ENCODE measurements around the gene PPP4C.
"Not testable (repeated sequence)": the region's sequence is repeated elsewhere in the genome, so short reads cannot be mapped to it uniquely, and the experiment has no call there.

PPP4C gene

DNA sequence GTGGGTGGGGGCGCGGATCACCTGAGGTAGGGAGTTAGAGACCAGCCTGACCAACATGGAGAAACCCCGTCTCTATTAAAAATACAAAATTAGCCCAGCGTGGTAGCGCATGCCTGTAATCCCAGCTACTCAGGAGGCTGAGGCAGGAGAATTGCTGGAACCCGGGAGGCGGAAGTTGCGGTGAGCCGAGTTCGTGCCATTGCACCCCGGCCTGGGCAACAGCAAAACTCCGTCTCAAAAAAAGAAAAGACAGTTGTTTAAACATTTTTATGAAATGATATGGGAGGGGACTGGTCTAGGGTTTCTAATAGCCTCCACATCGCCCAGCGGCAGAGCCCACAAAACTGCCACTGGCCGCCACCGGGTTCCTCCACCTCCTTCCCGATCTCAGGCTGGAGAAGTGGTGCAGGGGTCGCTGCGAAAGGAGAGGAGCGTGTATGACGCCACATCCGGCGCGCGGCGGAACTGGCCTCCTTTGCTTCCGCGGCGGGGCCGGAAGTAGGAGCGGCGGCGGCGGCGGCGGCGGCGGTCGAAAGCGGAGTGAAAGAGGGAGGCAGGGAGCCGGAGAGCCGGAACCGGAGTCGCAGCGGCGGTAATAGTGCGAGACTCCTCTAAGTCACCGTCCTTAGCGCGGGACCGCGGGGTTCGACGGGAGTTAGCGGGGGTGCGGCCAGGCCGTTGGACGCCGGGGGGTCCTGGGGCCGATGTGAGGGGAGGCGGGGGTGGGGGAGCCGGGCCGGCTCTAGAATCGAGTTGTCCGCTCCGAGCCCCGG is at the start of gene PPP4C:
Gene PPP4C (plus strand): TSS at position 492 of the 773 bp plus-strand sequence. CDS start 384 bp downstream, outside the sequence.
- no peak for FAIRE-seq
- peak; percentile 92 for DNase-seq (ENCODE audit: insufficient read length, low spot score)
- peak; percentile 62 for TF ChIP-seq POLR2A (IDR thresholded peaks at IDR 0.05; ENCODE audit: low read depth, low read length)

DNA sequence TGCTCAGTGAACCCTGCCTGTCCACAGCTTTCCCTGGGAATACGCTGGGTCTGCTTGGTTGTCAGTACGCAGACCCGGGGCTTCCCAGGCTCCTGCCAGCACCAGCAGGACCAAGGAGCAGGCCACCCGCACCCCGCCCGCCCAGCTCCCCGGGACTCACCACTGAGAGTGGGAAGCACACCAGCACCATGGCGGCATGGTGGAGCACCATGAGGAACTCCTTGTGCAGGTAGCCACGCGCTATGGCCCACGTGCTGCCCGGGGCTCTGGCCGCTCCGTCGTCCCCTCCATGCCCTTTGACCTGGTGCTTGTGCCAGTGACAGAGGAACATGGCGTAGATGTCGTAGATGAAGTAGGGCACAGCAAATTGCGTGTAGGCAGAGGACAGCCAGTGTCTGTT is 49.3 kb upstream of the PPP4C start:
- DNase-seq (ENCODE audit: insufficient read length, low spot score) (no peak), FAIRE-seq (no peak)
- TF ChIP-seq POLR2A (IDR thresholded peaks at IDR 0.05; ENCODE audit: low read depth, low read length) = no peak

DNA sequence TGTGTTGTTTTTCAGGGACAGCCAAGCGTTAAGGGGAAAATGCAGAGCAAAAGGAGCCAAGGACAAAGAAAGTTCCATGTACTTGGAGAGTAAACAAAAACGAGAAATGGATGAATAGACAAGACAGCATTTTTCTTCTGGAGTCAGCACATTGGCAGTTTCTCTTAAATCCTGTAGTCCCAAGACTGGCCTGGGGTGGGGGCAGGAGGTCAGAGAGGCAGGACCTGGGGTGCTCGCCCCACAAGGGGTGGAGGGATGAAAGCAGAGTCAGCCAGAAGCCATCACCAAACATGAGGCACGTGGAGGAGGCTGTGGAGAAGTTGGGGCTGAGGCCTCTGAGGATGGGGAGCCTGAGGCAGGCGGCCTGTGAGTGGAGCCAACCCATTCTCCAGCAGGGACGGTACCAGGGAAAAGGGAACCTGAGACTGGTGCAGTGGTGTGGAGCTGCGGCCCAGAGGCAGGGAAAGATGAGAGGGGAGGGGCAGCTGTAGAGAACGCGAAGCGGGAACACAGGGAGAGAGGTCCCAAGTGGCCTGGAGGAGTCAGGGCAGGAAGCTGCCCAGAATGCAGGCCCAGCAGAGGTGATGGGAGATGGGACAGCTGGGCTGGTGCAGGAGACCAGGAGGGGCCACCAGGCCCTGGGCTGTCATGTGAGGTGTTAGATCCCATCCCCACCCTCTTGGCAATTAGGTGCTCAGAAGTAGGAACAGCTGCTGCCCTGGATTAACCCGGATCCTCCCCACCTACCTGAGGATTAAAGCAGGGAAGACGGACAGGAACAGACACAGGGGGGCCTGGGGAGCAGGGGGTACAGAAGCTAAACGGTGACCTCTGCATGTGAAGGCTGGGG is 48.0 kb upstream of the PPP4C start:
- no peak for TF ChIP-seq POLR2A (IDR thresholded peaks at IDR 0.05; ENCODE audit: low read depth, low read length)
- DNase-seq (ENCODE audit: insufficient read length, low spot score) = no peak
- no peak for FAIRE-seq

DNA sequence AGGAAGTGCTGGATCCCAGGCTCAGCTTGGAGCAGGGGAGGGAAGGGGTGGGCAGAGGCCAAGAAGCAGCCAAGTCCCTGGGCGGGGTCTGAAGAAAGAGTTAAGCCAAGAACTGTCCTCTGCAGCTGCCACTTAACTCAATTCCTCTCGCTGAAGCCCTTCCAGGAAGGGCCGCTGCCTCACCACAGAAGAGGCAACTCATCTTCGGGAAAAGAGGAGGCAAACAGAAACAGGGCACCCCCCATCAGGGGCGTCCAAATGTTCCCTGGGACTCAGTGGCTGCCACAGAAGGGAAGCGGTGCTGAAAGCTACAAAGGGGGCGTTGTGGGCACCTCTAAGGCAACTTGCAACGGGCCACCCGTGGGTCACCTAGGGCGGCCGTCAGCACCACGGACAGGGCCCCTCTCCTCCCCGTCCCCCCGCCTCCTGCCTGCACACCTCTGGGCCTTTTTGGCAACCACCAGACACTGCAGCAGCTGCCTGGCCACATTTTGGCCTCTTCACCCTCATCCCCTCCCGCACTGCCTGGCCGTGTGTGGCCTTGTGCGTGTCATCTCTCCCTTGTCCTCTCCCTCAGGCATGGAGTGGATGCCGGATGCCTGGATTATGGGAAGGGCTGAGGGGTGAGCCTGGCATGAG is 47.2 kb upstream of the PPP4C start:
- no peak for DNase-seq (ENCODE audit: insufficient read length, low spot score)

DNA sequence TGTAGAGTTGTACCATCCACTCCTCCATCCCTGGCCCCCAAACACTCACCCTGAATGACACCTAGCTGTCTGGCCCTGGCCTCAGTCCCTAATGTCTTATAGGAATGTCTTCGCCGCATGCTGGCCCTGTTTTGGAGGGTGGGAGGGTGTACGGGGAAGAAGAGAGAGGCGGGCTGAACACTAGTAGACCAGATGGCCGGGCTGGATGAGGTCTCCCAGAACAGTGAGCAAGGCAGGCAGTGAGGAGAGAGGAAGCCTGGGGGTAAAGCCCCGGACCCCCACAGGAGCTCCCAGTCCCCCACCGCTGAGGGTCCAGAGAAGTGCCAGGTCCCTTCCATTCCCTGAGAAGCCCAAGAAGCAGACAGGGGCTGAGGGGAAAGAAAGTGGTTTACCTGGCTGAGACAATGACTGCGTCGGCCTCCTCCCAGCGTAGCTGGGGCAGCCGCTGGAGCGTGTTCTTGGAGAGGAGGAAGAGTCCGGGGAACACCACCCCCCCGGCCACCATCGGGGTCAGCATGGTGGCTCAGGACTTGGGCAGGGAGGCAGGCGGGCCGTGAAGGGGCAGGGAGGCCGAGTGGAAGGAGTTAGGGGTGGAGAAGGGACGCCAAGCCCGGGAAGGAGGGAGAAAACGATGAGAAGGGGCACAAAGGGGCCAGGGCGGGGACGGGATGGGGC is 45.6 kb upstream of the PPP4C start:
- TF ChIP-seq POLR2A (IDR thresholded peaks at IDR 0.05; ENCODE audit: low read depth, low read length) = no peak
- FAIRE-seq = no peak
- DNase-seq (ENCODE audit: insufficient read length, low spot score) = no peak

More for the DNA sequence above, 47.2 kb upstream of the PPP4C start:
- TF ChIP-seq POLR2A (IDR thresholded peaks at IDR 0.05; ENCODE audit: low read depth, low read length) = no peak
- FAIRE-seq = no peak

DNA sequence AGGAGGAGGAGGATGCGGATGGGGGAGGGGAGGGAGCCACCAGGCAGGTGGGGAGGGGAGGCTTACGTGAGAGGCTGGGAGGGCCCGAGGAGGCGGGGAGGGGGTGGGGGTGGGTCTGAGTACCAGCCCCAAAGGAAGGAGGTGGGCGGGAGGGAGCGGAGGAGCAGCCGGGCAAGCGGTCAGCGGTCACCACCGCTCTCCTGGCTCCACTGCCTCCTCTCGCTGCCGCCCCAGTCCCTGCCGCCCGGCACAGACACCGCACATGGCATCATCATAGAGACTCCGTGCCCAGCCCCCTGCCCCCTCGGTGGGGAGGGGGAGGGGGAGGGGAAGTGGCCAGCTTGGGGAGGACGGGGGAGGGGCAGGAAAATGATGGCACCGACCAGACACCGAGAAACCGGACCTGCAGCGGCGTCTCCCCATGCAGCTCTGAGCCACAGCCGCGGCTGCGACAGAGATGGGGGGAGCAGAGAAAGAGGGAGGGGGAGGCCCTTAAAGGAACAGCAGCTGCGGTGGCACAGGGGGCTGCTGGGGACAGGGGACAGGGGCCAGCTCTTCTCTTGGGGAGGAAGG is 44.9 kb upstream of the PPP4C start, which contains the start of gene TLCD3B:
Gene TLCD3B (minus strand): TSS at position 431 of the 573 bp plus-strand sequence. CDS start 744 bp downstream, outside the sequence.
- FAIRE-seq = no peak
- TF ChIP-seq POLR2A (IDR thresholded peaks at IDR 0.05; ENCODE audit: low read depth, low read length) = no peak
- no peak for DNase-seq (ENCODE audit: insufficient read length, low spot score)

DNA sequence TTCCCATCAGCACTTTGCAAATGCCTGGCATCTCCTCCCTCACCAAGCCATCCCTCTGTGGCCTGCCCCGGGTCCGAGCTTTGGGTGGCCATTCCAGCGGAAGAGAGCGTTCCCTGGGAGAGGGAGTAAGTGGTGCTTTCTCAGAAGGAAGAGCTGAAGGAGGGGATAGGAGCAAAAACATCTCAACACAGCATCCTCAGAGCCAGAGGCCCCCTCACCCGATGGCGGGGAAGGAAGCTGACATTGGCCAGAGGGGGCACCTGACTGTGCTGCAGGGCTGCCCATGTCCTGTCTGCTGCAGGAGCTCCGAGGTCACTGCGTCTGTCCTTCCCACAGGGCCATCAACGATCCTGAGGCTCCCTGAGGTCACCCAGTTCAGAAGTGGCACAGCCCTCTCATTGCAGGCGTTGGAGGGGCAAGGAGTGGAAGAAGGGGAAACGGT is 44.3 kb upstream of the PPP4C start:
- no peak for FAIRE-seq
- no peak for DNase-seq (ENCODE audit: insufficient read length, low spot score)
- no peak for TF ChIP-seq POLR2A (IDR thresholded peaks at IDR 0.05; ENCODE audit: low read depth, low read length)

DNA sequence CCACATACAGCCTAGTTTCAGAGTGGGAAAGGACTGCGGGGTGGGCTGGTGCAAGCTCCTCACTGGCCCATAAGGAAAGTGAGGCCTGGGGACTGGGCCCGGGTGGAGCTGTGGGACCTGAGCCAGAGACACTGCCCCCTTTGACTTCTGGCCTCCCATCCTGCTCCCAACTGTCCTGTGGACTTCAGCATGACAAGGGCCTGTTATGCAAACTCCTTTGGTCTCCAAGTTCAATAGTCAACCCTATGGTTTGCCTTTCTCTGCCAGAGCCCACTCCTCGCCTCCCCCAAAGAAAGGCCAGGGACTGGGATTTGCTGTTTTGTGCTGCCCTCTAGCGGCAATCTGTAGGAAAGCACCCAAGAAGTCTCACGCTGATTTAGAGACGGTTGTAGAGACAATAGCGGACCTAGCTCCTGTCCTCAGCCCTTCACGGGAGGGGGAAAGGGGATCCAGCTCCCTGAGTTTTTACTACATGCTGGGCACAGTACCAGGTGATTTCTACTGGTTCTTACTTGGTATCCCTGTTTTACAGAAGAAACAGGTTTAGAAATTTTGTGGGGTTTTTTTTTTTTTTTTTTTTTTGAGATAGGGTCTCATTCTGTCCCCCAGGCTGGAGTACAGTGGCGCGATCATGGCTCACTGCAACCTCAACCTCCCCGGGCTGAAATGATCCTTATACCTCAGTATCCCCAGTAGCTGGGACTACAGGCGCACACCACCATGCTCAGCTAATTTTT is 43.5 kb upstream of the PPP4C start:
- DNase-seq (ENCODE audit: insufficient read length, low spot score) = no peak
- FAIRE-seq = peak; percentile 48
- TF ChIP-seq POLR2A (IDR thresholded peaks at IDR 0.05; ENCODE audit: low read depth, low read length) = no peak

DNA sequence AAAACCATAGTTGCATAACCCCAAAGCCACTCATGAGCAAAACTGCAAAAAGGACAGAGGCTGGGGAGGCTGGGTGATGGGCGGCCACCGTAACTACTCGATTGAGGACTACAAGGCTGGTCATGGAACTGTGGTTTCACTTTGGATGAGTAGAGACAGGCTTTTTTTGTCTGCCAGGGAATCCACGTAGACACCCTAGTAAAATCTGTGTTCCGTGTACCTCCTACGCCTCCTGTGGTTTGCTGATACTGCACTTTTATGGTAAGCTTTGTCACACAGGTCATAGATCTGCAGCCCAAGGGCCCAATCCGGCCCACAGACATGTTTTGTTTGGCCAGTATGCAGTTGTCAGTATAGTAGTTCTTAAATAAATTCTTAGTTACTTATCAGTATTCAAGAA is 42.5 kb upstream of the PPP4C start:
- FAIRE-seq (no peak), DNase-seq (ENCODE audit: insufficient read length, low spot score) (no peak)
- TF ChIP-seq POLR2A (IDR thresholded peaks at IDR 0.05; ENCODE audit: low read depth, low read length) = no peak

DNA sequence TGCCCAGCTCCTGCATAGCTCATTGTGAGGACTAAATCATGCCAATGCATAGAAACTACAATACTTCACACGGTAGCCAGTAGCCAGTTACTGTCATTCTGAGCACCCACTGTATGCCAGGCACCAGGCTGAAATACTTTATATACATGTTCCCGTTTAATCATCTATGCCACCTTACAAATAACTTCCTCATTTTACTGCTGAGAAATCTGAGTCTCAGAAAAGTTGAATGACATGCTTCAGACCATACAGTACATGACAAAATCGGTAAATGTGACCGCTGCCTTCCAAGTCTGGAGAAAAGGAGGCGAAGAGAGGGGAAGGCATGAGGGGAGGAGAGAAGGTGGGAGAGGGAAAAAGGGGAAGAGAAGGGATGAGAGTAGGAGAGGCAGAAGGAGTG is 35.6 kb upstream of the PPP4C start:
- FAIRE-seq (no peak), DNase-seq (ENCODE audit: insufficient read length, low spot score) (no peak)
- no peak for TF ChIP-seq POLR2A (IDR thresholded peaks at IDR 0.05; ENCODE audit: low read depth, low read length)

DNA sequence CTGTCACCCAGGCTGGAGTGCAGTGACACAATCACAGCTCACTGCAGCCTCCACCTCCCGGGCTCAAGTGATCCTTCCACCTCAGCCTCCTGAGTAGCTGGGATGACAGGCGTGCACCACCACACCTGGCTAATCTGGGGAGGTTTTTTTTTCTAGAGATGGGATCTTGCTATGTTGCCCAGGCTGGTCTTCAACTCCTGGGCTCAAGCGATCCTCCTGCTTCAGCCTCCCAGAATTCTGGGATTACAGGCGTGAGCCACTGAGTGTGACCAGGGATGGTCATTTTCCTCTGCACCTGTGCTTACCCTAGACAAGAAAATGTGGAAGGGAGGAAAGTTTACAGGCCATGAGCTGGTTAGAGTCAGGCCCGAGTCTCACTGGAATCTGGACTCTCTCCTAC is 35.1 kb upstream of the PPP4C start:
- not testable (repeated sequence) for FAIRE-seq; DNase-seq (ENCODE audit: insufficient read length, low spot score)

DNA sequence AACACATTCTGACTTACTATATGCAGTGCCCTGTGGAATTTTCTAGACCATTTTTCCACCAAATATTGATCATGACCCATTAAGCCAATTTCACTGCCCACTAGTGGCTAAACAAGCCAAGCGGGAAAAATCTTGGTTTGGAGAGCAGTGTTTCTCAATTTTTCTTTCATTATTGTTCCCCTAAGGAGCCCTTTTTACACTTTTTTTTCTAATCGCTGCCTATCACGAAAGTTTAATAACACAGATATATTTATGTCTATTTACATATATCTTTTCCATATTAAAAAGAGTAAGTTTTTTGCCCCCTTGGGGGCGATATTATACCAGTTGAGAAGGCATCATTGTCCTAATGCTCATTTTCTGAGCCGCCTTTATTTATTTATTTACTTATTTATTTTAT is 34.0 kb upstream of the PPP4C start:
- FAIRE-seq (no peak), DNase-seq (ENCODE audit: insufficient read length, low spot score) (no peak)
- TF ChIP-seq POLR2A (IDR thresholded peaks at IDR 0.05; ENCODE audit: low read depth, low read length) = no peak

DNA sequence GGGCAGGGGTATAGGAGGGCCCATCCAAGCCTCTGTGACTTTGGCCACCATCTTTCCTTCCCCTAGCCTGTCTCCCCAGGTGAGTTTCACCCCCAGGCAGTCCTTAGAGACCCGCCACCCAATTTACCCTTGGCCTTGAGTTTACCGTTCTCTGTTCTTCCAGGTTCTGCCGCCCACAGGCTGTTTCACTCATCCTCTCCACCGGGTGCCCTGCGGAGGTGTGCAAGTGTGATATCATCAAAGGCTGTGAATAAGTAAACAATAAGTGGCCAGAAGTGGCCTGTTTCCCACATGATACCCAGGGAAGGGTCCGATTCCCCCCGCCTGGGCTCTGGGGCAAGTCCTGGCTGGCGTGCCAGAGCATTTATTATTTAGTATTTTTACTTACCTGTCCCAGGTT is 29.6 kb upstream of the PPP4C start:
- FAIRE-seq = no peak

More for the DNA sequence above, 29.6 kb upstream of the PPP4C start:
- DNase-seq (ENCODE audit: insufficient read length, low spot score) = no peak
- TF ChIP-seq POLR2A (IDR thresholded peaks at IDR 0.05; ENCODE audit: low read depth, low read length) = no peak

All from H54 (cell line).